GM12874 (cell line): ENCODE data around the gene INSR.

Experiments
- CTCF ChIP-seq: IDR thresholded peaks from 2 replicates; pipeline ENCODE4 v1.5.1; 2011; ENCODE audit warnings: low read depth, mild to moderate bottlenecking, control low read depth, low read length, moderate library complexity; ENCODE audit not compliant: insufficient read depth

INSR gene

GRCh38 chr19:7262470-7262869, 31.7 kb downstream of the INSR start:
- TF ChIP-seq CTCF, result no peak

- no peak for TF ChIP-seq CTCF
Observed at GRCh38 chr19:7260161-7260560, 34.1 kb downstream of the INSR start.

- TF ChIP-seq CTCF, result no peak
Observed at GRCh38 chr19:7258840-7259395, 35.3 kb downstream of the INSR start.

- TF ChIP-seq CTCF, result no peak
Observed at GRCh38 chr19:7258041-7258839, 36.0 kb downstream of the INSR start.

GRCh38 chr19:7257148-7258040, 36.8 kb downstream of the INSR start:
- TF ChIP-seq CTCF, result no peak

GRCh38 chr19:7255631-7256030, 38.6 kb downstream of the INSR start:
- TF ChIP-seq CTCF, result no peak

GRCh38 chr19:7255119-7255518, 39.1 kb downstream of the INSR start:
- no peak for TF ChIP-seq CTCF
